Right lung (tissue), 5 donors: ENCODE data around the gene CHST6. TPM values are rescaled to one million over a fixed set of nuclear protein-coding genes. Genes with fewer than 3 reads are reported as not detected.
"Not testable (repeated sequence)": the region's sequence is repeated elsewhere in the genome, so short reads cannot be mapped to it uniquely, and the experiment has no call there.

Experiments used
- DNase-seq, 2 donors: peaks; one replicate each; pipeline ENCODE4 v3.0.0-alpha.2; 2013
- polyA plus RNA-seq, 5 donors: library from polyadenylated mRNA; unstranded; fragments of 120-200 nt; gene quantifications; one replicate each; pipeline versions ENCODE4 v1.2.1 to v1.2.3, GENCODE V29; 2013; ENCODE audit warnings: inconsistent platforms in 1 of 5, low replicate concordance in 1 of 5; ENCODE audit not compliant: insufficient read length in 5 of 5, insufficient read depth in 1 of 5

CHST6 gene
- polyA plus RNA-seq, 5 donors = 0.80 to 2.1 (median 1.6) TPM

GRCh38 chr16:75503801-75504200 lies 8.6 kb upstream of the CHST6 start:
- no peak for DNase-seq

- no peak for DNase-seq
These were observed 7.8 kb upstream of the CHST6 start for GRCh38 chr16:75502916-75503605.

- not testable (repeated sequence) for DNase-seq
These were observed 6.6 kb upstream of the CHST6 start for GRCh38 chr16:75501820-75502219.

GRCh38 chr16:75501359-75501758 lies 6.1 kb upstream of the CHST6 start:
- no peak for DNase-seq

GRCh38 chr16:75498605-75499322 lies 3.5 kb upstream of the CHST6 start:
- not testable (repeated sequence) for DNase-seq

GRCh38 chr16:75497558-75497957 lies 2.3 kb upstream of the CHST6 start:
- no peak for DNase-seq

GRCh38 chr16:75494661-75495075 lies 573 bp downstream of the CHST6 start:
- no peak for DNase-seq

GRCh38 chr16:75494184-75494583 lies 1.1 kb downstream of the CHST6 start:
- no peak for DNase-seq

- no peak for DNase-seq
These were observed 3.4 kb downstream of the CHST6 start for GRCh38 chr16:75491876-75492275.

- DNase-seq = no peak
These were observed 6.9 kb downstream of the CHST6 start for GRCh38 chr16:75488322-75488721.

- no peak for DNase-seq
These were observed 8.4 kb downstream of the CHST6 start for GRCh38 chr16:75486676-75487313.

GRCh38 chr16:75486014-75486675 lies 9.1 kb downstream of the CHST6 start:
- DNase-seq = no peak

GRCh38 chr16:75485230-75486013 lies 9.8 kb downstream of the CHST6 start:
- DNase-seq = no peak

GRCh38 chr16:75483222-75483621 lies 12.0 kb downstream of the CHST6 start:
- no peak for DNase-seq

- no peak for DNase-seq
These were observed 12.6 kb downstream of the CHST6 start for GRCh38 chr16:75482434-75483205.

GRCh38 chr16:75481475-75481874 lies 13.8 kb downstream of the CHST6 start:
- no peak for DNase-seq

GRCh38 chr16:75479421-75479990 lies 15.7 kb downstream of the CHST6 start:
- DNase-seq = no peak

- no peak for DNase-seq
These were observed 16.5 kb downstream of the CHST6 start for GRCh38 chr16:75478480-75479345.
